PC-9 (cell line): Measurements from ENCODE around the gene VPS8. TPM values are rescaled to one million over a fixed set of nuclear protein-coding genes. Genes with fewer than 3 reads are reported as not detected.
A peak's percentile ranks its signal among the peaks of the same experiment; 100 is the strongest.

Source experiments
- BruUV-seq: library from RNA; stranded (reverse); fragments of 400-500 nt; replicated peaks from 2 replicates; lab custom pipeline; 2021; lab: Mats Ljungman, UMichigan
- CTCF ChIA-PET: fragments of 300-600 bp; sonication (Branson Sonifier 250); formaldehyde crosslinking; loops from one replicate; lab custom pipeline; 2022; ENCODE audit warnings: antibody characterized with exemption; lab: Charles Lee
- POLR2A ChIA-PET: fragments of 300-600 bp; sonication (Branson Sonifier 250); formaldehyde crosslinking; loops from one replicate; lab custom pipeline; 2022; ENCODE audit warnings: antibody characterized with exemption; ENCODE audit not compliant: unreplicated experiment; lab: Charles Lee
- DNase-seq, 2 experiments: peaks; one replicate each; pipeline versions ENCODE4 v3.0.0 to v3.0.0-alpha.2; 2015 to 2022; ENCODE audit warnings: mixed read lengths in 1 of 2
- H2AFZ ChIP-seq: fragments of 200-600 bp; sonication (generic); 2 replicates; pipeline ENCODE4 v1.8.1; 2017; ENCODE audit warnings: antibody characterized with exemption
- H3F3A ChIP-seq: fragments of 200-600 bp; sonication (generic); 2 replicates; pipeline ENCODE4 v1.8.1; 2017; ENCODE audit warnings: antibody characterized with exemption, mild to moderate bottlenecking, low read depth; ENCODE audit not compliant: insufficient read depth
- H3K27ac ChIP-seq: fragments of 200-600 bp; sonication (generic); 2 replicates; pipeline ENCODE4 v1.6.1; 2016; ENCODE audit warnings: mixed run types
- H3K27me3 ChIP-seq: fragments of 200-600 bp; sonication (generic); 2 replicates; pipeline ENCODE4 v1.6.1; 2016; ENCODE audit warnings: low read depth, mixed run types; ENCODE audit not compliant: insufficient read depth
- H3K36me3 ChIP-seq: fragments of 200-600 bp; sonication (generic); 2 replicates; pipeline ENCODE4 v1.6.1; 2016; ENCODE audit warnings: low read depth, mixed run types
- H3K4me1 ChIP-seq: fragments of 200-600 bp; sonication (generic); replicated peaks from 2 replicates; pipeline ENCODE4 v1.6.1; 2016; ENCODE audit warnings: mixed run types; ENCODE audit not compliant: insufficient read depth
- H3K4me2 ChIP-seq: fragments of 200-600 bp; sonication (generic); 2 replicates; pipeline ENCODE4 v1.6.1; 2017; ENCODE audit warnings: mixed run types
- H3K4me3 ChIP-seq: fragments of 200-600 bp; sonication (generic); 2 replicates; pipeline ENCODE4 v1.6.1; 2016; ENCODE audit warnings: mixed run types
- H3K79me2 ChIP-seq: fragments of 200-600 bp; sonication (generic); 2 replicates; pipeline ENCODE4 v1.6.1; 2017; ENCODE audit warnings: low read depth, mixed run types
- H3K9me2 ChIP-seq: fragments of 200-600 bp; sonication (generic); 2 replicates; pipeline ENCODE4 v1.8.1; 2017; ENCODE audit warnings: mild to moderate bottlenecking; ENCODE audit not compliant: insufficient read depth
- H3K9me3 ChIP-seq: fragments of 200-600 bp; sonication (generic); 2 replicates; pipeline ENCODE4 v1.8.1; 2016; ENCODE audit warnings: low read depth; ENCODE audit not compliant: insufficient read depth
- H4K20me1 ChIP-seq: fragments of 200-600 bp; sonication (generic); 2 replicates; pipeline ENCODE4 v1.8.1; 2017; ENCODE audit not compliant: insufficient read depth
- CTCF ChIP-seq: fragments of 200-600 bp; sonication (generic); conservative IDR thresholded peaks from 2 replicates; pipeline ENCODE4 v1.6.1; 2017; ENCODE audit warnings: mixed run types, antibody characterized with exemption, mild to moderate bottlenecking, moderate library complexity
- EZH2 ChIP-seq: fragments of 200-600 bp; sonication (generic); IDR thresholded peaks from 2 replicates; pipeline ENCODE4 v1.8.0; 2017; ENCODE audit warnings: antibody characterized with exemption, low read depth
- intact Hi-C: fragments of 100-400 bp; cut with micrococcal nuclease; formaldehyde crosslinking; loops from one replicate; pipeline ENCODE4 v1.10.0; 2022; ENCODE audit not compliant: unreplicated experiment
- total RNA-seq: library from RNA; stranded (reverse); gene quantifications from 2 replicates; pipeline ENCODE4 v1.2.3, GENCODE V29; 2021

The VPS8 gene
- total RNA-seq, 1 experiment from 2014 or later: 80.8 TPM

- no peaks in the 10 kb centered on the region for H3K9me3 ChIP-seq
- POLR2A ChIA-PET: interaction anchor here (0.5 kb wide), 1 partner anchor 35 kb away, joined by 4 read pairs; no protein-coding TSS in a partner anchor
- H3K9me2 ChIP-seq: no peaks in the 10 kb centered on the region
- H3K27ac ChIP-seq: no peak overlapping the region
- peaks cover 18% of the 10 kb centered on the region for H3K27me3 ChIP-seq
- no peaks in the 10 kb centered on the region for H4K20me1 ChIP-seq
- no peaks in the 10 kb centered on the region for H3K4me1 ChIP-seq
- H2AFZ ChIP-seq: no peak overlapping the region
- TF ChIP-seq EZH2: no peak
- TF ChIP-seq CTCF: no peak
- no peak for DNase-seq
- H3K4me2 ChIP-seq: 0 out of 2 replicates have a peak overlapping the region, but pooled peaks have one; percentile 9
- H3F3A ChIP-seq: no peaks in the 10 kb centered on the region
- intact Hi-C loops: loop anchor here (5.0 kb wide), 2 partner anchors 236 to 361 kb away; no protein-coding TSS in a partner anchor
- no peaks in the 10 kb centered on the region for H3K36me3 ChIP-seq
- no peaks in the 10 kb centered on the region for H3K79me2 ChIP-seq
- no peak overlapping the region for H3K4me3 ChIP-seq
- CTCF ChIA-PET: interaction anchor here (0.5 to 2.8 kb wide), 7 partner anchors 16 to 407 kb away, joined by 3 to 11 read pairs (median 3); no protein-coding TSS in a partner anchor
- BruUV-seq: no TSS peak
Measured at GRCh38 chr3:184778426-184779332, 33.3 kb upstream of the VPS8 start.

- H2AFZ ChIP-seq: no peak overlapping the region
- no peaks in the 10 kb centered on the region for H4K20me1 ChIP-seq
- no peaks in the 10 kb centered on the region for H3K9me2 ChIP-seq
- no peaks in the 10 kb centered on the region for H3F3A ChIP-seq
- DNase-seq: no peak
- intact Hi-C loops: no loop called here
- no peaks in the 10 kb centered on the region for H3K4me1 ChIP-seq
- H3K27ac ChIP-seq: no peak overlapping the region
- ChIA-PET POLR2A (no interaction called here), CTCF (no interaction called here)
- H3K4me3 ChIP-seq: no peak overlapping the region
- no peak overlapping the region for H3K4me2 ChIP-seq
- peaks cover 26% of the 10 kb centered on the region for H3K27me3 ChIP-seq
- TF ChIP-seq EZH2 (no peak), CTCF (no peak)
- H3K79me2 ChIP-seq: no peaks in the 10 kb centered on the region
- H3K36me3 ChIP-seq: no peaks in the 10 kb centered on the region
- H3K9me3 ChIP-seq: no peaks in the 10 kb centered on the region
- no TSS peak for BruUV-seq
Measured at GRCh38 chr3:184780981-184781515, 30.9 kb upstream of the VPS8 start.

GRCh38 chr3:184781801-184782200 is 30.2 kb upstream of the VPS8 start:
- no peak overlapping the region for H3K27ac ChIP-seq
- no peaks in the 10 kb centered on the region for H3K9me3 ChIP-seq
- CTCF ChIA-PET: no interaction called here
- POLR2A ChIA-PET: no interaction called here
- H3K4me1 ChIP-seq: no peaks in the 10 kb centered on the region
- H3K9me2 ChIP-seq: no peaks in the 10 kb centered on the region
- no peaks in the 10 kb centered on the region for H3F3A ChIP-seq
- H3K36me3 ChIP-seq: no peaks in the 10 kb centered on the region
- no peak overlapping the region for H2AFZ ChIP-seq
- H3K4me2 ChIP-seq: no peak overlapping the region
- TF ChIP-seq EZH2: no peak
- no peak for TF ChIP-seq CTCF
- H3K27me3 ChIP-seq: peaks cover 32% of the 10 kb centered on the region
- DNase-seq: no peak
- intact Hi-C loops: no loop called here
- H4K20me1 ChIP-seq: no peaks in the 10 kb centered on the region
- H3K4me3 ChIP-seq: no peak overlapping the region
- no peaks in the 10 kb centered on the region for H3K79me2 ChIP-seq
- no TSS peak for BruUV-seq
